ENCODE measurements around the gene RNF31.

The RNF31 gene

GRCh38 chr14:24204163-24205146 is 57.2 kb downstream of the RNF31 start:
- DNase-seq = no peak

DNA sequence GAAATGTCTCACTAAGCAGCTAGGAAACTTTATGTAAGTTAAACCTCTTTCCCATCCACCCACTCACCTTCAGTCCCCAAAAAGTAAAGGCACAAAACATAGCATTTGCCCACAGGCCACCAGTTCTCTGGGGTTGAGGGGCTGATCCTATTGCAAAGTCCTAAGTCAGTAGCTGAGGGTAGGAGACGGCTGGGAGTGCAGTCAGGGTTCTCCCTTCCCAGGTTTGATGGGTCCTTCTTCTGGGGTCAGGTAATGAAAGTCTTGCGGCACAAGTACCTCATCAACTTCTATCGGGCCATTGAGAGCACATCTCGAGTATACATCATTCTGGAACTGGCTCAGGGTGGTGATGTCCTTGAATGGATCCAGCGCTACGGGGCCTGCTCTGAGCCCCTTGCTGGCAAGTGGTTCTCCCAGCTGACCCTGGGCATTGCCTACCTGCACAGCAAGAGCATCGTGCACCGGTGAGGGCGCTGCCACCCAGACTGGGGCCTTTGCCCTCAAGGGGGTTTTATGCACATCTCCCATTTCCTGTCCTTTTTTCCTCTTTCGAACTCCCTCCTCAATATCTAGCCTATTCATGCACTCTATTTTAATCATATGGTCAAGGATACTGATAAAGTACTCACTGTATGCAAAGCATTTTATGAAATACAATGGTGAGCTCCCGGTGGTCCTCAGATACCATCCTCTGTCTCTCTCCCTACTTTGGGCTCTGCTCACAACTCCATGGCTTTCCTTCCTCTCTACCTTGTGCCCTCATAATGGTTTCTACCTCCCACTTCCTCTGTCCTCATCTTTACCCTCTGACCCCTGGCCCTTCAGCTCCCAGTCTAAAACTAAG is 59.2 kb downstream of the RNF31 start:
- no peak for DNase-seq

GRCh38 chr14:24207104-24207551 is 59.8 kb downstream of the RNF31 start:
- DNase-seq = no peak

- DNase-seq = no peak
Measured at GRCh38 chr14:24207625-24208024, 60.3 kb downstream of the RNF31 start.
